Measurements from ENCODE around the gene STAG2.
"Not testable (repeated sequence)": the region's sequence is repeated elsewhere in the genome, so short reads cannot be mapped to it uniquely, and the experiment has no call there.

Gene STAG2

DNA sequence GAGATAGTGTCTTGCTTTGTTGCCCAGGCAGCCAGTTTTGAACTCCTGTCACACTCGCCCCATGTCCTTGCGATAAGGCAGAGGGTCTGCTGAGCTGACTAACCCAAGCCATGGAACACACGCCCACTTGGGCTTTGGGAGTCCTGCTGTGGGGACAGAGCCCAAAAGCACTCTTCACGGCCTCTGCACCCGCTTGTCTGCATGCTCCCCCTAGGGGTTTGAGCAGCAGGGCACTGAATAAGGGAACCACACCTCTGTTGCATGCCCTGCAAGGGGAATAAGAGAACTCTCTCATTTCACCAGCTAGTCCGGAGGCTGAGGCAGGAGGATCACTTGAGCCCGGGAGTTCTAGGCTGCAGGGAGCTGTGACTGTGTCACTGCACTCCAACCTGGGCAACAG lies 166.0 kb downstream of the STAG2 start:
- DNase-seq (ENCODE audit: low read depth): no peak
- TF ChIP-seq, protein P1, sequence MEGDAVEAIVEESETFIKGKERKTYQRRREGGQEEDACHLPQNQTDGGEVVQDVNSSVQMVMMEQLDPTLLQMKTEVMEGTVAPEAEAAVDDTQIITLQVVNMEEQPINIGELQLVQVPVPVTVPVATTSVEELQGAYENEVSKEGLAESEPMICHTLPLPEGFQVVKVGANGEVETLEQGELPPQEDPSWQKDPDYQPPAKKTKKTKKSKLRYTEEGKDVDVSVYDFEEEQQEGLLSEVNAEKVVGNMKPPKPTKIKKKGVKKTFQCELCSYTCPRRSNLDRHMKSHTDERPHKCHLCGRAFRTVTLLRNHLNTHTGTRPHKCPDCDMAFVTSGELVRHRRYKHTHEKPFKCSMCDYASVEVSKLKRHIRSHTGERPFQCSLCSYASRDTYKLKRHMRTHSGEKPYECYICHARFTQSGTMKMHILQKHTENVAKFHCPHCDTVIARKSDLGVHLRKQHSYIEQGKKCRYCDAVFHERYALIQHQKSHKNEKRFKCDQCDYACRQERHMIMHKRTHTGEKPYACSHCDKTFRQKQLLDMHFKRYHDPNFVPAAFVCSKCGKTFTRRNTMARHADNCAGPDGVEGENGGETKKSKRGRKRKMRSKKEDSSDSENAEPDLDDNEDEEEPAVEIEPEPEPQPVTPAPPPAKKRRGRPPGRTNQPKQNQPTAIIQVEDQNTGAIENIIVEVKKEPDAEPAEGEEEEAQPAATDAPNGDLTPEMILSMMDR (IDR thresholded peaks at IDR 0.05; ENCODE audit: low read depth, low read length, missing control alignments): no peak
- H3K4me3 ChIP-seq (ENCODE audit: low read depth, low read length): no peak overlapping the region
- in situ Hi-C loops (cut with HindIII; ENCODE audit: low sequenced_read_pairs): no loop called here

DNA sequence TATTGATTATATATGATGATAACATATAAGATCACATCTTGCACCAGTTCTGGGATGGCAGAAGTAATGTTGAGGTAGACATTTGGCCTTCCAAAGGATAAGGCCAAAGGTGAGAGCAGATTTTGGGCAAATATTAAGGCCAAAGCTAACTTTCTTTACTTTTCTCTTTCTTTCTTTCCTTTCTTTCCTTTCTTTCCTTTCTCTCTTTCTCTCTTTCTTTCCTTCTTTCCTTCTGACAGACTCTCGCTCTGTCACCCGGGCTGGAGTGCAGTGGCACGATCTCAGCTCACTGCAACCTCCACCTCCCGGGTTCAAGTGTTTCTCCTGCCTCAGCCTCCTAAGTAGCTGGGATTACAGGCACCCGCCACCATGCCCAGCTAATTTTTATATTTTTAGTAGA lies 170.9 kb downstream of the STAG2 start:
- DNase-seq (ENCODE audit: low read depth); H3K4me3 ChIP-seq (ENCODE audit: low read depth, low read length); in situ Hi-C loops (cut with HindIII; ENCODE audit: low sequenced_read_pairs): not testable (repeated sequence)

DNA sequence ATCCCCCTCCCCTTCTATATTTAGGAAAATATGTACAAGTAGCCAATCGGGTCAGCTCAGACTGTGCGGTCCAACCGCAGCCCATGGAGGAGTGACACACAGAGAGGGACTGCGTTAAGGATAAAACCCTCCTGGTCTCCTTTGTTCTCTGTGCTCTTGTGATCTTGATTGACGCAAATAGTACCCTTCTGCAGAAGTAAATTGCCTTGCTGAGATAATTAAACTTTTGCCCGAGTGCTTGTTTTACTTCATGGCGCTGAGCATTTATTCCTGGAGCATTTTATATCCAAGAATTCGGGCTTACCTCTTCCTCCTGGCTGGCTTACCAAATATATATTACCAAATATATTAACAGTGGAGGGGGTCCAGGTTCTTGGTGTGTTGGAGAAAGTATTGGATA lies 184.2 kb downstream of the STAG2 start:
- TF ChIP-seq, protein P1 (IDR thresholded peaks at IDR 0.05; ENCODE audit: low read depth, low read length, missing control alignments): no peak
- DNase-seq (ENCODE audit: low read depth): no peak
- no peak overlapping the region for H3K4me3 ChIP-seq (ENCODE audit: low read depth, low read length)
- in situ Hi-C loops (cut with HindIII; ENCODE audit: low sequenced_read_pairs): no loop called here

DNA sequence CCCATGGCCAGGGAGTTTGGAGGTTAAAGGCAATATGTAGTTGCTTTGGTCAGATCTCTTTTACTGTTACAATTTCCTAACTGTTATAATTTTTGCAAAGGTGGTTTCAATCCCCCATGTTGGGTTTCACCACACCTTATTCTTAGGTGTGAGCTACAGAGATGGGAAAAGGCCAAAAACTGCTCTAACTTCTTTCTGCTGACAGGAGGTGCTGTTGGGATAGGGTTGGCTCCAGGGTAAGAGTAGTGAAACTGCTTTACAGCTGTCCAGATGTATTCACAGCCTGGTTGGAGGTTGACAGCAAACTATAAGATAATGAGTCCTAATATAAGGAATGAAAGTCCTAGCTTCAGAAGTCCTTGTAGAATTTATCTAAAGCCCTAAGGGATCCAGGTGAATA lies 189.7 kb downstream of the STAG2 start:
- in situ Hi-C loops (cut with HindIII; ENCODE audit: low sequenced_read_pairs): no loop called here
- TF ChIP-seq, protein P1 (IDR thresholded peaks at IDR 0.05; ENCODE audit: low read depth, low read length, missing control alignments): no peak
- no peak for DNase-seq (ENCODE audit: low read depth)
- H3K4me3 ChIP-seq (ENCODE audit: low read depth, low read length): no peak overlapping the region

All from astrocyte of the cerebellum (primary cell).